ENCODE measurements around the gene BID.
"Not testable (repeated sequence)": the region's sequence is repeated elsewhere in the genome, so short reads cannot be mapped to it uniquely, and the experiment has no call there.

Gene BID

DNA sequence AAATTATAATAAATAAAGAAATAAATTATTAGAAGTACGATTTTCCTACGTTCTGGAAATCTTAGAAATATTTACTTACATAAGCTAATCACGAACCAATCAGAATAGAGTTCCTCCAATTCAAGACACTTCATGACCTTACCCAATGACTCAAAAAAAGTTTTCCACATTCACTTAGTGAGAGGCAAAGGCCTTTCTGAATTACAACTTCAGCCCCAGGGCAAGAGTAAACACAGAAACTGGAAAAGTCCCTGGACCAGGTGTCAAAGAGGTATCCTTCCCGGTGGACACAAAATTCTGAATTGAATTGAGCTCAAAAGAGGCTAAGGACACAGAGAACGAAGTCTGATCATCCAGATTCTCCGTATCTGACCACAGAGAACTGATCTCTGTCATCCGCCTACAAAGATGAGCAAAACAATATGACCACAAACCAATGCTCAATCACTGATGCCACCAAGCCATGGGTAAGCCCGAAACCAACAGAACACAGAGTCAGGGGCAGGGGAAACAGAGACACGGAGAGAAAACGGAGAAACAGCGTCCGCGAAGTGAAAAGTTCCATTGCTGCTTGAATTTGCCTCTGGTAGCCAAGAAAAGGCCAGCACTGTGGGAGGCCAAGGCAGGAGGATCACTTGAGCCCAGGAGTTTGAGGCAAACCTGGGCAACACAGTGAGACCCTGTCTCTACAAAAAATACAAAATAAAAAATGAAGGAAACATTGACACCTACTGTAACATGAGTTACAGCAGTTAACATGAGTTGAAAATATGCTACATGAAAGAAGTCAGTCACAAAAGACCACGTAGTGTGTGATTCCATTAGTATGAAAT lies 6.8 kb downstream of the BID start:
- DNase-seq, result peak; percentile 59

DNA sequence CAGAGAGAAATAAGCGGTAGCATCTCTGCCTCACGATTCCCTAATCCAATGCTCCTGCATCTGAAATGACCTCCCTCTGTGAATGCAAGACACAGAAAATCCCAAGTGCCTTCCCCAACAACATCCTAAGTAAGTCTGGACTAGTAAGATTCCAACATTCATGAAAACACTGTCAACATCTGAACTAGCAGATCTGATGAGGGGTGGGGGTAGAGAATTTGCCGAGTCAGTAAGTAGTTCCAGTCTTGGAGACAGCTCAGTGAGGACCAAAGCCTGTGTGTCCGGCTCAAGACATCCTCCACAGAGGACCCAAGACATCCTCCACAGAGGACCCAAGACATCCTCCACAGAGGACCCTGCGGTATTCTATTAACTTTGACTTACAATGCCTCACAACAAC lies 9.4 kb downstream of the BID start:
- not testable (repeated sequence) for DNase-seq

DNA sequence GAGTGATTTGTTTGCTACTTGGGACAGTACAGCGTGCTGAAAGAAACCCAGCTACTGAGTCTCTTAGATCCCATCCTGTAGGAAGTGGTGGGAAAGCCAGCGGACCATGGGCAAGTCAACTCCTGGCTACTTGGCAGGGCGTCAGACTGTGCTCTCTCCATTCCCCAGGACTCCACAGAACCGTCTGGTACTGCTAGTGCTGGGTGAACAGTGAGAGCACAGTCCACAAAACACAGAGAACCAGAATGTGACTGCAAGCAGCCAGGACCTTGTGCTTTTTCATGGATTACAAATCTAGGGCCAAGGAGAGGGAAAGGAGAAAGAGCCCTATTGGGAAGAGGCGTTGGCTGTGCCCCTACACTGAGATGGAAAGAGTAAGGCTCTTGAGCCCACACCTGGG lies 10.2 kb downstream of the BID start:
- no peak for DNase-seq

DNA sequence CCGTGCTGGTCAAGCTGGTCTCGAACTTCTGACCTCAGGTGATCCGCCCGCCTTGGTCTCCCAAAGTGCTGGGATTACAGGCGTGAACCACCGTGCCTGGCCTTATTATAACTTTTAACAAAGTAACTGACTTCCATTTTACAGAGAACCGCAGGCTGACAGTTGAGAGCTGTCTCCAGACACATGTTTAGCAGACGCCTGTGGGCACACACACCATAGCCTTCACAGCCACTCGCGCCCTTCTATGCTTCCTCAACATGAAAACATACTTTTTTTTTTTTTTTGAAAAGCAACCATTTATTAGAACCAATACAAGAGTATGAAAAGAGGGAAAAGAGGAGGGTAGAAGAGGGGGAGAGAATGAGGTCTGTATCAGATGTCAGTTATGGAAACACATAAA lies 10.8 kb downstream of the BID start:
- DNase-seq, result not testable (repeated sequence)

DNA sequence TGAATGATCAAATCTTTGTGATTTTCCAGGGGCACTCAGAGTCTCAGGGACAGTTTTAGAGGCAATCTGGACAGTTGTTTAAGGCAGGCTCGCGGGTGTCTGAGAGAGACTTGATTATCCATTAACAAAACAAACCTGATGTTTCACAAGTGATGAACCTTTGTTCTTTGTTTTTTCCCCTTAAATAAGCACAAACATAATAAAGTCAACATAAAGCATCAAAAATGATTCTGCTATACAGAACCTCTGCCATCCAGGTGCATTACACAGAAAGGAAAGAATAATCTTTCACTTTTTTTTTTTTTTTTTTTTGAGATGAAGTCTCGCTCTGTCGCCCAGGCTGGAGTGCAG lies 13.2 kb downstream of the BID start:
- DNase-seq, result no peak

DNA sequence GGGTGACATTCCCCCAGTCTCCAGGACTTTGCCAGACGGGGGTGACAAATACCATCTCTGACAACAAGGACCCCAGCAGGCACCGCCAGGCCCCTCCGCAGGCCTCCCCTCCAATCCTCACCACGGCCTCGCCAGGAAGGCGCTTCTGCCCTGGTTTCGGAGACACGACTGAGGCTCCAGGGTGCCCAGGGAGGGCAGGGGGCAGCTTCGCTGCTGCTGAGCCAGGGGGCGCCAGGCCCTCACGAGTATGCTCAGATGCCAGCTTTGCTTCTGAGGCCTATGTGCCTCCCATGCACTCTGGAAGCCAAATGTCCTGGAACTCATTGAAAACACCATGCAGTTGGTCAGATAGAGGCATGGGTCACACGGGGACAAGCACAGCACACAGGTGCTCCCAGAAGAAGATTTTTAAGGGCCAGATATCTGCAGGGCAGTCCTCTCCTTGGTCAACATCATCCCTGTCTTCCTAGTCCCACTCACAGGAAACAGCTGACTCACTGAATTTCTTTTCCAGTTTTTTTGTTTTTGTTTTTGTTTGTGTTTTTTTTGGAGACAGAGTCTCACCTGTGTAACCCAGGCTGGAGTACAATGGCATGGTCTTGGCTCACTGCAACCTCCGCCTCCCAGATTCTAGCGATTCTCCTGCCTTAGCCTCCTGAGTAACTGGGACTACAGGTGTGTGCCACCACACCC lies 19.9 kb downstream of the BID start:
- peak; percentile 39 for DNase-seq

DNA sequence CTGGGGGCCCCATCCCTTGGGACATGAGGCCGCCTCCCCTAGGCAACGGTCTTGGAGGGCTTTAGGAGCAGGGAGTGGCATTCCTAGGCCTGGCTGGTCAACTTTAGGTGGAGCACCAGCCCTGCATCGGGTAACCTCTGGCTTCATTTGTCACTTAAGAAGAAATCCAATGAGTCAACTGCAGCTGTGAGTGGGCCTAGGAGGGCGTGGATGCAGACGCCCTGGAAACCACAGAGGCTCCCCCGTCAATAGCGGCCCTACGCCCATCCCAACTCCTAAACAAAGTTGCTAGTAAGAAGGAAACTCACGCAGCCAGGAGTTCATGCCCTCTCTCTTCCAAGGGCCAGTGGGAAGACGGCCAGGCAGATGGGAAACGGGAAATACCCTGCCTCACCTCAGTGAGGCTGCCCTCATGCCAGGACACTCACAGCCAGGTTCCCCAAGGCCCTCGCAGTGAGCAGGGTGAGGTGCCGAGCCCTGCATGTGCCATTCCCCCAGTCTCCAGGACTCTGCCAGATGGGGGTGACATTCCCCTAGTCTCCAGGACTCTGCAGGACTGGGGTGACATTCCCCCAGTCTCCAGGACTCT lies 20.8 kb downstream of the BID start:
- DNase-seq, result no peak

DNA sequence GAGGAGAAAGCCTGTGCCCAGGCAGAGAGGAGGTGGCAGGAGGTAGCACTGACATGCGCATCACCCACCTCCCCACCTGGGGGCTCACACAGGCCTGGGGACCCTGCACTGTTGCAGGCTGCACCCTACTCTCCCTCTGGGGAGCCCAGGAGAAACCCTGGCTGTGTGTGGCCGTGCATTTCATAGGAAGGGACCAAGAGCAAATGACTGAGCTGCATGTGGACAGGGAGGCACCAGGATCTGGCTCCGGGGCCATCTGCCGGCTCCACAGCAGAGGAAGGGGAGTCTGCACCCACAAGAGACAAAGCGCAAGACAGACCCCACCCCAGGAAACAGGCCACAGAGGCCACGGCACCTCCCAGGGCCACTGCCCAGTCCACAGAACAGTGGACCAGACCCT lies 22.7 kb downstream of the BID start:
- DNase-seq, result no peak

DNA sequence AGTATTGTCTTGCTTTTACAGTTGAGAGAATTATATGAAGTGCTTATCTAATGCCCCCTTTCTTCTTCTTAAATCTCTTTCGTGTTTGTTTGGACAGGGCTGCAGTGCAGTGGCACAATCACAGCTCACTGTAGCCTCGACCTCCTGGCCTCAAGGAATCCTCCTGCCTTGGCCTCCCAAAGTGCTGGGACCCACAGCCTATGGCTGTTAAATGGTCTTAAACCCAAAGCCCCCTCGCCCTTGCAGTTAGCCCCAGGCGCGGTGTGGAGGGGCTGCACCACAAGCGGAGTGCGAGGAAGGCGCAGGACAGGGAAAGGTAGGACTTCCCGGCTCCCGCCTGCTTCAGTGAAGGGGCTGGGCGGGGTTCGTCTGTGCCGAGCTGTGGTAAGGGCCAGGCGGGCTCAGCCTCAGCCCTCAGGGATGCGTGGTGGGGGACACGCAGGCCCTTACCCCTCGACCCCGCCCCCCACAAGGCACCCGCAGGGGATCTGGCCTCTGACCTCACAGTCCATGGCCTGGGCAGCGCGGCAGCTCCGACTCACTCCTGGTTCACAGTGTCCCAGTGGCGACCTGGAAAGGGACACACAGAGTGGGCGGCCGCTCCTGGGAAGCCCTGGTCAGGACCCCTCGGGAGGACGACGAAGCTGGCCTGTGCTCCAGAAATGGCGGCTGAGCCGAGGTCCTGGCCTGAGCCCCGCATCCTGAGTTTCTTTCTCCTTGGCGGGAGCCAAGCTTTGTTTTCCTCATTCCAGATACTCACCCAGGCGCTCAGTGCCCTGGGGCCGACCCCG lies 24.5 kb downstream of the BID start:
- DNase-seq, result no peak

DNA sequence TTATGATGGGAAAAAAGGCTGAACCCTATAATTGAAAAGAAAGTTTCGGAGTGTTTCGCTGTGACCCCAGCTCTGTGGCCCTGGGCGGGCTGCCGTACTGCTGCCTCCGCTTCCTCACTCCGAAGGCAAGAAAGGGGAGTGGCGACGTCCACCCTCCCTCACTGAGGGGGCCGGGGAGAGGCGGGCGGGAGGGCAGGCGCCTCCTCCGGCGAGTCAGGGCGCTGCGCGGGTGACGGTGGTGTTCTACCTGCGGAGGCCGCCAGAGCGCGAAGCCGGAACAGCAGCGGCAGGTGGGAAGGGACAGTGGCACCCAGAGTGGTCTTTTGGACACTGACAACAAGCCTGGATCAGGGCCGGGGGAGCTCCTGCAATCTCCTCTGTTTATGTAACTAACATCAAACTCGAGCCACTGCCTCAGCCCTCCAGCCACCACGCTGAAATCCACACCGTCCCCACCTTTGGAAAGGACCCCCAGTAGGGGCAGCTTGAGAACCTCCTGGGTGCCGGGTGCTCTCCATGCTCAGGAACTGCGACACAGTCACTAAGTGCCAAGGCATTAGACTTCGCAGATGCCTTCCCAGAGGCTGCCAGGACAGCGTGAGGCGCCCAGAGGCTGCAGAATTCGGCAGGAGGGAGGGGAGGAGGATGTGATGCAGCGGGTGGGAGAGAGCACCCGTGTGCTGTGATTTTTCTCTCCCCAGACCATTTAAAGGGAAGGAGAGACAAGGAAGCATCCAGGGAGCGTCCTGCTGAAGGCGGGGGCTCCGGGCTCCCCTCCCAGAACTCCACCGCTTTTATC lies 25.5 kb downstream of the BID start:
- no peak for DNase-seq

DNA sequence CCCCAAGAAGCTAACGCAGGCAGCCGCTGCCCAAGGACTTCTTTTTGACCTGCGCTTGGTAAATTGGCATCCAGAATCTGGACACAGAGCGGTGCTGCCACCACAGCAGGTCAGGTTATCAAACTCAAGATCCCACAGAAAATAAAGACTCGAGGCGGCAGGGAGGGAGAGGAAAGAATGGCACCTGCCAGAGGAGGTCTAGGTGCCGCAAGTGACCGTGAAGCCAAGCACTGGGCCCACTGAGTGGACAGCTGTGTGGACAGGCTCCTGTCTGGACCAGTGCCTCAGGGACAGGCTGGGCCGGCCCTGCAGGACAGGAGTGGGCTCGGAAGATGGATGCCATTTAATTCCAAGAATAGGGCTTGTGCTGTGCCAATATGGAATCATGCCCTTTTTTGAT lies 27.4 kb downstream of the BID start:
- DNase-seq, result no peak

DNA sequence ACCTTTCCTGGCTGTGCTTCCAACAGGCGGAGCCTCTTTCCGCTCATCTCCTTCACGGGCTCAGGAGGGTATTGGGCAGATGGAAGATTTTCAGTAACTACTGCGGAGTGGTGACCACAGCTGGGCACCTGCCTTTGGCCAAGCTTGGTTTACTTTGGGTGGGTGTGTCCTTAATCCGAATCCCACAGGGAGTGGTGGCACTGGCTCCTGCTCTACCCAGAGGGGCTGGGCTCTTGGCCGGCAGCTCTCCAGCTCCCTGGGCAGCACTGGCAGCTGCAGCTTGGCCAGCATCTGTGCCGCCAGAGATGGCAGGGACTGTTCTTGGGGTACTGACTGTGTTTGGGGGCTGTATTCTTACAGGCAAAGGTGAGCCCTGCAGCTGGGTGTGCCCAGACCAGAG lies 29.8 kb downstream of the BID start:
- no peak for DNase-seq

DNA sequence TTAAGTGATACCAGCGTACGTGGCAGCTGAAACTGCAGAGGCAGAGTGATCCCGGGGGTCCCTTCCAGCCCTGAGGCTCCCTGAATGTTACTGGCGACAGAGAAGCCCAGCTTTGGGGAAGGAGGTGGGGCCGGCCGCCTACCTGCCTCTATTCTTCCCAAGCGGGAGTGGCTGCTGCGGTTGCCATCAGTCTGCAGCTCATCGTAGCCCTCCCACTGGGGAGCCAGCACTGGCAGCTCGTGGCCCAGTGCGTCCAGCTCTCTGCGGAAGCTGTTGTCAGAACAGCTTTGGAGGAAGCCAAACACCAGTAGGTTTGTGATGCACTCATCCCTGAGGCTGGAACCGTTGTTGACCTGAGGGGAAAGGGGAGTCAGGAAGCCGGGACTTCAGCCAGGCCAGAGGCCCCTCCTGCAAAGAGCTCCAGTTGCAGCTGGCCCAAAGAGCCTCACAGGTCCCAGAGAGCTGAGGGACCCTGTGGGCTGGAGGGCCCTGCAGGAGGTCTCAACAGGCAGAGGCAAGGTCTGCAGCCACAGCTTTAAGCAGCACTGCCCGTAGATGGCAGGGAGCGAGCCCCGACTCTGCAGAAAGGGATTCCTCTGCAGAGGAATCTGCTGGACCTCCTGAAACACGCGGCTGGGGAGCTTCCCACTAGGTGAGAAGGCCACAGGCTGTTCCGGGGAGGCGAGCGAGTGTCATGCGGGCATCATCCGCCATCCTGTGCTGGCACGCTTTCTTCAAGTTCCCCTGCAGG lies 30.4 kb downstream of the BID start:
- DNase-seq, result no peak

DNA sequence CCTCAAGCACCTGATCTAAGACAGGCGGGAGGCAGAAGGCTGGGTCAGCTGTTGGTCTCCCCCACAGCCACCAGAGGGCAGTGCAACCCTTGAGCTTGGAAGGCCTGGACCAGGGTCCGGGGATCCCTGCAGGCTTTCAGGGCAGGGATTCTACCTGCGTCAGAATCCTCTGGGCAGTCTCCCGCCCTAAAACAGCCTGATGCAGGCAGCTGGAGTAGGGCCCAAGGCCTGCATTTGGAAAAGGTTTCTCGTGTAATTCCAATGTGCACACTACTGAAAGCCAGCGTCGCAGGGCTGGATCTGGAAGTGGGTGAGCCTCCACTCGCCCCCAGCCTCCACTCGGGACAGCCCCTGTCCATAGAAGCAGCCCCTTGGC lies 31.8 kb downstream of the BID start:
- peak; percentile 72 for DNase-seq

DNA sequence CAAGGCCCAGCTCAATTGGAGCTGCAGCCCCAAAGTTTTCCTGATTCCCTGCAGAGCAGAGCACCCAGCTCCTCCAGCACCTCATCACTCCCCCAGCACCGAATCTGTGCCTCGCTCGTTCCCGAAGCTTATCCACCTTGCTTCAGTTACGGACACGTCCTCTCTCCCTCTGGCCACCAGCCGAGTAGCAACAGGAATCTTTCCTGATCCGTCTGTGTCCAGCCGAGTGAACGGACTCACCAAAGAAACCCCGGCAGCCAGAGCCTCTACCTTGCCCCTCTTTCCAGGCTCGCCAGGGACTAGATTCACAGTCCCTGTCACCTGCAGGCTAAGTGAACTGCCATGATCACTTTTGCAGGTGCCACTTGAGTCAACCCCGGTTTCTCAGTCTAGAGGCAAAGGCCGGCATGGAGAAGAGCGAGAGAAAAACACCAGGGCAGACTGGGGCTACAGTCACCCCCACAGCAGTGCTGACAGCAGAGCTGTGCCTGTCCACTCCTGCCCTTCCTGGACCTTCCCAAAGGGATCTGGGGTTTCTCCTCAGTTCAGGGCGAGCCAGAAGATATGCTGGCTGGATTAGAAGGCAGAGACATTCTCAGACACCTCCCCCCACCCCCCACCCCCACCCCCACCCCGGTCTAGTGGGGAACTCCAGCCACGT lies 32.3 kb downstream of the BID start:
- no peak for DNase-seq

DNA sequence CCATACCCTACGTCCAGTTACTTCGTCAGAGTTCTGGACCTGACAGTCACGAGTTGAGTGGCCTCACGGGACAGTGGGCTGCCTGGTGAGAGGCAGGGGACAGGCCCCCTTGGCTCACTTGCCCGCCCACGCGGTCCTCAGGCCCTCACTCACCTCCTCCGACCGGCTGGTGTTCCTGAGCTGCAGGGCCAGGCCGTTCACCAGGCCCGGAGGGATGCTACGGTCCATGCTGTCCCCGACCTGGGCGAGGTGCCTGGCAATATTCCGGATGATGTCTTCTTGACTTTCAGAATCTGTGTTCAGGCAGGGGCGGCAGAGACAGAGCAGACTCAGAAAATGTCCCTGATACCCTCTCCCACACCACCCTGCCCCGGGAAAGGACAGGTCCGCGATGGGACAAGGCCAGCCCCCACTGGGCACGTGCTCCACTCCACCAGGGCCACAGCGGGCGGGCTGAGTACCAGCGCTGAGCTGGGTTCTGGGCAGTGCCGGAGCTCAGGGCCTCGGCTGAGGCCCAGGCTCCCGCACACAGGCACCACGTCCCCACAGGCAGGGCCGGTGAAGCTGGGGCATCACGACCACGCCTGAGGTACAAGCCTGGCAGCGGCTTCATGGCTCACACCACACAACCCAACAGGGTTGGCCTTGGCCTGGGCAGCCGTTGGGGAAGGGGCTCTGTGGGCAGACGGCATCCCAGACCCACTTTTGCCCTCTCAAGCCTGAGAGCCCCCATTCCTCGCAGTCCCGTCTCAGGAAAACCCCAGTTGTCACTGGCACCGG lies 34.9 kb downstream of the BID start:
- no peak for DNase-seq

DNA sequence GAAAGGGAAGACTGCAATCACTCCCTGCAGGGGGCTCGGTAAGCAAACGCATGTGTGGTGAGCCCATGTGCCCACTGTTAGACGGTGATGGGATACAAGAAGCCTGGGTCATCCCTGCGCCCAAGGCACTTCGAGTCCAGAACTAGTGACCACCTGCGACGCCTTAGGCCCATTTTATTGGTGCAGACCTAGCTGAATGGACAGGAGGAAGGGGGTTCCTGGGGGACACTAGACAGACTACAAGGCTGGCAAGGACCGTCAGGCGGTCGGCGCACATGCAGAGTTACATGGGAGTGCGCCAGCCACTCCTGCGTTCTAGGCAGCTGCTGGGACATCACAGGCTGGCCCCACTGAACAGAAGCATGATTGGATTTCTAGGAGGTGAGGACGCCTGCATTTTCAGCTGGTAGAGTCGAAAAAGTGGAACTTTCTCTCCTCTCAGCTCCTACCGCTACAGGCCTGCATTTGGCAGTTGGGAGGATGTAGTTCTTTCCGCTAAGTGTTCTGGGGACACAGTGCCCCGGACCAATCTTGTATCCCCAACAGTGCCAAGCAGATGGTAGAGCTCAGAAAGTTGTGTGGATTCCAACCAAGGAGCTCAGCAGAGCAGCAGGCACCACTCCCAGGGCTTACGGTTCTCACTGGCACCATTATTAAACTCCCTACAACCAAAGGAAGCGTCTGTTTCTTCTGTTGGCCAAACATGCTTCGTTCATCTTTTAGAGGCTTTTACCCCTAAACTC lies 35.7 kb downstream of the BID start:
- no peak for DNase-seq

DNA sequence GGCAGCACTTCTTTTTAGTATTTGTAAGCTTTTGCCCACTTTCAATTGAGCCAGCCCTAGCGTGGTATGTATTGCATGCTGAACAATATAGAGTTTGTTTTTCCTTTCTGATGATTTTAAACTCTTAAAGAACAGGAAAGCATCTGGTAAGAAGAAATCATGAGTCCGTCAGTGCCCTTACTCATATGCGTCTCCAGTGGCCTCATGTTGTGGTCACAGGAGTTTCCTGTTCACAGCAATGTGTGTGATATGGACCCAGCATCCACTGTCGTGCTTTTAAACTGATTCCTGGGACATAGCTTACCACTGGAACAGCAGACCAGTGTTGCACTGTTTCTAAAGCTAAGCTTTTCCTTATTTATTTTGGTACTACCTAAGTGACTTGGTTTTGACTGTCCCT lies 40.1 kb downstream of the BID start:
- DNase-seq, result peak; percentile 10

DNA sequence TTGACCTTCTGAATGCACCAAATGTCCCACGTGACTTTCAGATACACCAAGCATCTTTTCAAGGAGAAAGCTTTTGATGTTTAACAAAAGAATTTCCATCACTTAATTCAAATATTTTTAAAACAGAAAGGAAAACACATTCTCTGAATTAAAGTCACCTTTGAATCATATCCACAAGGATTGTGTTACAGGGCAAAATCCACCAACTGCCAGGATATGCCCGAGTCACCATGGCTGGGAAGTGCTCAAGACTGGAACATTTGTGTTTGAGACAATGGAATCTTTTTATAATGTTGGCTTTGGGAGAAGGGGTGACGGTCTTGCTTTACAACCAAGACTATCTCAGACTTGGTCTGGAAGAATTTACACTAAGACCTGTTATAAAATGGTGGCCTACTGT lies 40.8 kb downstream of the BID start:
- DNase-seq, result no peak

Data from CD4-positive, alpha-beta T cell treated with Interleukin-10 for 1 hour (primary cell).